COLO829 (cell line): ENCODE measurements around the gene SLC25A26.
"Not testable (repeated sequence)": the region's sequence is repeated elsewhere in the genome, so short reads cannot be mapped to it uniquely, and the experiment has no call there.

Experiments used
- DNase-seq: peaks from one replicate; pipeline ENCODE4 v3.0.0; 2012; ENCODE audit warnings: low spot score

SLC25A26 gene

GRCh38 chr3:66411474-66411873 lies 190.7 kb downstream of the SLC25A26 start:
- DNase-seq, result no peak

GRCh38 chr3:66411961-66412887 lies 191.4 kb downstream of the SLC25A26 start:
- no peak for DNase-seq

- no peak for DNase-seq
Measured at GRCh38 chr3:66413151-66413751, 192.4 kb downstream of the SLC25A26 start.

- no peak for DNase-seq
Measured at GRCh38 chr3:66414846-66415245, 194.0 kb downstream of the SLC25A26 start.

GRCh38 chr3:66415867-66416428 lies 195.1 kb downstream of the SLC25A26 start:
- no peak for DNase-seq

GRCh38 chr3:66416556-66417304 lies 195.9 kb downstream of the SLC25A26 start:
- DNase-seq, result peak; percentile 72

- DNase-seq, result no peak
Measured at GRCh38 chr3:66418475-66418931, 197.7 kb downstream of the SLC25A26 start.

GRCh38 chr3:66419036-66419435 lies 198.2 kb downstream of the SLC25A26 start:
- DNase-seq, result no peak

GRCh38 chr3:66421144-66421543 lies 200.3 kb downstream of the SLC25A26 start:
- not testable (repeated sequence) for DNase-seq

- DNase-seq, result not testable (repeated sequence)
Measured at GRCh38 chr3:66421893-66422292, 201.1 kb downstream of the SLC25A26 start.

GRCh38 chr3:66423791-66424190 lies 203.0 kb downstream of the SLC25A26 start:
- DNase-seq, result no peak

GRCh38 chr3:66425032-66425431 lies 204.2 kb downstream of the SLC25A26 start:
- DNase-seq, result no peak

- no peak for DNase-seq
Measured at GRCh38 chr3:66425576-66426114, 204.8 kb downstream of the SLC25A26 start.

- DNase-seq, result no peak
Measured at GRCh38 chr3:66426135-66426534, 205.3 kb downstream of the SLC25A26 start.

GRCh38 chr3:66427352-66427751 lies 206.6 kb downstream of the SLC25A26 start:
- no peak for DNase-seq

- DNase-seq, result no peak
Measured at GRCh38 chr3:66427951-66428474, 207.2 kb downstream of the SLC25A26 start.
